ENCODE measurements around the gene PNLIPRP3. TPM values are rescaled to one million over a fixed set of nuclear protein-coding genes. Genes with fewer than 3 reads are reported as not detected.

Gene PNLIPRP3
- total RNA-seq, 2 donors from 2014 or later, result 0.14 TPM; not detected in 1

DNA sequence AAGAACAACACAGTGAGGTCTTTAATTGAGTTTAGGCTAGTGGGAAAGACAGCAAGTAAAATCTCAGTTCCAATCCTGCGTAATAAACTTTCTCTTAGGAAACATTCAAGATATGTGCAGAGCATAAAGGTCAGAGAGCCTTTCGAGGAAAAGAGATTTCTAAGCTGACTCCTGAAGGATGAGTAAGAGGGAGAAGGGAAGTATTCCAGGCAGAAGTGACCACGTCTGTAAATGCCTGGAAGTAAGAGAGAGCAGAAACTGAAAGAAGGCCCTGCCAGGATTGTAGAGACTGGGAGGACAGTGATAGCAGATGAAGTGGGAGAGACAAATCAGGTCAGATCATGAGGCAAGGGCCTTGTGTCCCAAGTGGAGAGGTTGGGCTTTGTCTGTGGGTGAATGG lies 41.8 kb downstream of the PNLIPRP3 start:
- TF ChIP-seq POLR2A (IDR thresholded peaks at IDR 0.05), result no peak
- TF ChIP-seq POLR2AphosphoS5 (IDR thresholded peaks at IDR 0.05), result no peak
- TF ChIP-seq, protein P1, sequence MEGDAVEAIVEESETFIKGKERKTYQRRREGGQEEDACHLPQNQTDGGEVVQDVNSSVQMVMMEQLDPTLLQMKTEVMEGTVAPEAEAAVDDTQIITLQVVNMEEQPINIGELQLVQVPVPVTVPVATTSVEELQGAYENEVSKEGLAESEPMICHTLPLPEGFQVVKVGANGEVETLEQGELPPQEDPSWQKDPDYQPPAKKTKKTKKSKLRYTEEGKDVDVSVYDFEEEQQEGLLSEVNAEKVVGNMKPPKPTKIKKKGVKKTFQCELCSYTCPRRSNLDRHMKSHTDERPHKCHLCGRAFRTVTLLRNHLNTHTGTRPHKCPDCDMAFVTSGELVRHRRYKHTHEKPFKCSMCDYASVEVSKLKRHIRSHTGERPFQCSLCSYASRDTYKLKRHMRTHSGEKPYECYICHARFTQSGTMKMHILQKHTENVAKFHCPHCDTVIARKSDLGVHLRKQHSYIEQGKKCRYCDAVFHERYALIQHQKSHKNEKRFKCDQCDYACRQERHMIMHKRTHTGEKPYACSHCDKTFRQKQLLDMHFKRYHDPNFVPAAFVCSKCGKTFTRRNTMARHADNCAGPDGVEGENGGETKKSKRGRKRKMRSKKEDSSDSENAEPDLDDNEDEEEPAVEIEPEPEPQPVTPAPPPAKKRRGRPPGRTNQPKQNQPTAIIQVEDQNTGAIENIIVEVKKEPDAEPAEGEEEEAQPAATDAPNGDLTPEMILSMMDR (IDR thresholded peaks at IDR 0.05), result no peak
- Histone ChIP-seq H3K9me3 (no peaks in the 10 kb centered on the region), H3K4me1 (replicated peaks) (no peaks in the 10 kb centered on the region), H3K4me3 (no peak overlapping the region), H3K36me3 (no peaks in the 10 kb centered on the region), H3K27ac (no peak overlapping the region), H3K27me3 (replicated peaks; ENCODE audit: insufficient read depth) (no peaks in the 10 kb centered on the region)
- 69% methylated on average over 3 of the region's 3 CpGs for WGBS
- DNase-seq (ENCODE audit: low spot score), result no peak
- intact Hi-C loops (cut with DNase I), result no loop called here

DNA sequence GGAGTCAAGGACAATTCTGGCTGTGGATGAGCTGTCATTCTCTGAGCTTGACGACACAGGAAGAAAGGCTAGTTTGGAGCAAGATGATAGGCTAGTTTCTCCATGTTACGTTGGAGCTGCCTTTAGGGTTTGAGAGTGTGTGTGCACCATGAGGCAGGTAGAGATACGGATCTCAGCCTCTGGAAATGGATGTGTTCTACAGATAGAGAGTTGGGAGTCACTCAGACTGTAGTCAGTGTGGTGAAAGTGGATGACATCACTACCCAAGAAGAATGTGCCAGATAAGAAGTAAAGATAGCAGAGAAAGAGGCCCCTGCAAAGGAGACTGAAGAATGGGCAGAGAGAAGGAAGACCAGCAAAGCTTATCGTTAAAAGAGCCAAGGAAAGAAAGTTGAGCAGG lies 42.4 kb downstream of the PNLIPRP3 start:
- no peak overlapping the region for H3K27ac ChIP-seq
- TF ChIP-seq, protein P1 (IDR thresholded peaks at IDR 0.05), result no peak
- TF ChIP-seq POLR2A (IDR thresholded peaks at IDR 0.05), result no peak
- no peak for TF ChIP-seq POLR2AphosphoS5 (IDR thresholded peaks at IDR 0.05)
- no peak for DNase-seq (ENCODE audit: low spot score)
- intact Hi-C loops (cut with DNase I), result no loop called here
- H3K9me3 ChIP-seq, result no peaks in the 10 kb centered on the region
- no peaks in the 10 kb centered on the region for H3K27me3 ChIP-seq (replicated peaks; ENCODE audit: insufficient read depth)
- no peaks in the 10 kb centered on the region for H3K4me1 ChIP-seq (replicated peaks)
- H3K36me3 ChIP-seq, result no peaks in the 10 kb centered on the region
- WGBS, result 80% methylated on average over 4 of the region's 4 CpGs
- H3K4me3 ChIP-seq, result no peak overlapping the region

DNA sequence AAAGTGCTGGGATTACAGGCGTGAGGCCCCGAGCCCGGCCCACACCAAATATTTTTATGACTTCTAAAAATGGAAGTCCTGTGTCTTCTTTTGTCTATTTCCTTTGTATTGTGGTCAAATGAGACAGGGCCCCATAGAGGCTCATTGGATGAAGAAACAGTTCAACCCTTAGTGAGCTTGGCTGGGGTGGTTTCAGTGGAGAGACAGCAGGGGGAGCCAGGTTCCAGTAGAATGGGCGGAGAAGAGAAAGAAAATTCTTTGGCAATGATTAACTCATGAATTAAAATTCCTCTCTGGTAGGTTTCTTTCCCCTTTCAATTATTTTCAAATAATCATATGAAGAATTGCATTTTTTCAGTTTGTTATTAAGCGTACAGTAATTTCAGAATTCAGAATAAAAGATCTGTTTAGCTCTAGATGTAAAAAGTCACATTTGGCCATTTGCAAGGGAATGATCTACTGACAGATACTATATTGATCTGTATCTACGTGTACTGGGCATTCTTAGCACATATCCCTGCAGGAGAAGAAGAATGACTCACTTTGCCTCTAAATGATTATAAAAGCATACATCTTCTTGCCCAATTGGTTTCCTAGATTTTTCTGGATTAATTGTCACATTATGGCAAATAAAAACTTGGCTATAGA lies 43.2 kb downstream of the PNLIPRP3 start:
- no peaks in the 10 kb centered on the region for H3K4me1 ChIP-seq (replicated peaks)

DNA sequence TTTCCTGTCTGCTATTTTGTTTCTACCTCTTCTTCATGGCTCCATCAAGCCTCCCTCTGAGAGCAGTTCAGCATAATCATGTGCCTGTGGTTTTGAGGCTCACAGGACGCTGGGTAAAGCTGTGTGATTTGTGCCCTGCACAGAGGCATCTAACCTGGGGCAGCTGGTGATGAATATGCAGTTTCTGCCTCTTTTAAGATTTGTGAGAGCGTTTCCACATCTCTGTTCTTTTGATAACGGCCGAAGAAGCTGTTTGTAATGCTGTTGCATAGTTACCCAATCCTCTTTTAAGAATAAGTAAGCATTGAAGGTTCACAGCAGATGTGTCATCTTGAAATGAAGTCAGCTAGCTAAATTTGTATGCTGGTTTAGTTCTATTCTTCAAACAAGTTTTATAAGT lies 45.2 kb downstream of the PNLIPRP3 start:
- no peak for DNase-seq (ENCODE audit: low spot score)
- Histone ChIP-seq H3K27me3 (replicated peaks; ENCODE audit: insufficient read depth) (no peaks in the 10 kb centered on the region), H3K27ac (no peak overlapping the region), H3K36me3 (no peaks in the 10 kb centered on the region), H3K4me1 (replicated peaks) (no peaks in the 10 kb centered on the region), H3K9me3 (no peaks in the 10 kb centered on the region), H3K4me3 (no peak overlapping the region)
- intact Hi-C loops (cut with DNase I), result no loop called here
- TF ChIP-seq POLR2A (IDR thresholded peaks at IDR 0.05) (no peak), POLR2AphosphoS5 (IDR thresholded peaks at IDR 0.05) (no peak)
- TF ChIP-seq, protein P1 (IDR thresholded peaks at IDR 0.05), result no peak
- WGBS, result 38% methylated on average over 4 of the region's 4 CpGs

More for the DNA sequence above, 43.2 kb downstream of the PNLIPRP3 start:
- Histone ChIP-seq H3K4me3 (no peak overlapping the region), H3K27me3 (replicated peaks; ENCODE audit: insufficient read depth) (no peaks in the 10 kb centered on the region), H3K36me3 (no peaks in the 10 kb centered on the region), H3K9me3 (no peaks in the 10 kb centered on the region), H3K27ac (no peak overlapping the region)
- DNase-seq (ENCODE audit: low spot score), result no peak
- 78% methylated on average over 6 of the region's 6 CpGs for WGBS
- TF ChIP-seq, protein P1 (IDR thresholded peaks at IDR 0.05), result no peak
- TF ChIP-seq POLR2A (IDR thresholded peaks at IDR 0.05) (no peak), POLR2AphosphoS5 (IDR thresholded peaks at IDR 0.05) (no peak)
- intact Hi-C loops (cut with DNase I), result no loop called here

DNA sequence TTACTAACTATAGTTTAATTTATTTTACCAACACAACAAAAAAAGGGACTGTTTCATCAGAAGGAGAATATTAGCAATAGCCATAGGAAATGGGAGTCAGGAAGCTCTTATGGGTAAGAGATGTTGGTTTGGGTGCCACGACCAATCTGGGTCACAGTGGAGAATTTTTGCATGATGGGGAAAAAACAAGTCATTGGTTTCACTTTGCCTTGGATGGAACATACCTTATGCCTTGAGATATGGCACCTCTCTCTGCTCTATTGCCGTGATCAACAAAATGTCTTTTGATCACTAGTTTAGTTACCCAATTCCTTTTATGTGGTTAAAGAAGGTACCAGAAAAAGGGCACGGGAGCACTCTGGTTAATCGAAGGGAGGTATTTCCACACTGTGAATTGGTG lies 48.2 kb downstream of the PNLIPRP3 start:
- H3K4me3 ChIP-seq, result no peak overlapping the region
- intact Hi-C loops (cut with DNase I), result no loop called here
- H3K36me3 ChIP-seq, result no peaks in the 10 kb centered on the region
- no peaks in the 10 kb centered on the region for H3K27me3 ChIP-seq (replicated peaks; ENCODE audit: insufficient read depth)
- H3K9me3 ChIP-seq, result no peaks in the 10 kb centered on the region
- DNase-seq (ENCODE audit: low spot score), result no peak
- TF ChIP-seq, protein P1 (IDR thresholded peaks at IDR 0.05), result no peak
- TF ChIP-seq POLR2AphosphoS5 (IDR thresholded peaks at IDR 0.05) (no peak), POLR2A (IDR thresholded peaks at IDR 0.05) (no peak)
- 87% methylated on average over 4 of the region's 4 CpGs for WGBS
- H3K27ac ChIP-seq, result no peak overlapping the region
- H3K4me1 ChIP-seq (replicated peaks), result no peaks in the 10 kb centered on the region
